ENCODE results near the gene EXOC3L4.
A peak's percentile ranks its signal among the peaks of the same experiment; 100 is the strongest.

Gene EXOC3L4

DNA sequence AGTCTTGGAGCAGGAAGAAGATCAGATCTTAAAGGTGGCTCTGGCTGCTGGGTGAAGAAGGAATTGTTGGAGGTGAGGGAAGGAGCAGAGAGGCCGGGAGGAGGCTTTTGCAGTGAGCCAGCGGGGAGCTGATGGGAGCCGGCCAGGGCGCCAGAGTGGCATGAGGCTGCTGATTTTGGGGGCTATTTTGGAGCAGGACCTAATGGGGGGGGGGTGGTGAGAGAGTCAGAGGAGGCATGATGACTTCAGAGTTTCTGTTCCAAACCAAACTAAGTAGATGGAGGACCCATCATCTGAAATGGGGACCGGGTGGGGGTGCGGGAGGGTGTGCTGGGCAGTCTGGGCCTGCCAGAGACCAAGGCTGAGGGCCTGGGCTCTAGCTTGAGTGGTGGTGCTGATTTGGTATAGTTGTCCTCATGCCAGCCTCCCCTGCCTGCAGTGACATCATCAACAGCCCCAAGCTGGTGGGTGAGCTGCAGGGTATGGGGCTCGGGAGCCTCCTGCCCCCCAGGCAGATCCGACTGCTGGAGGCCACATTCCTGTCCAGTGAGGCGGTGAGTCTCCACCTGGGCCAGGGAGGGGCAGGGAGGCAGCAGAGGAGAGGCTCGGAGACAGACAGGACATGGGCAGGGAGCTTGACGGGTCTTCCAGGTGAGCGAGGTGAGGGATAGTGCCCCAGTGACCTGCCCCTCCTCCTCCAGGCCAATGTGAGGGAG, 34.9 kb downstream of the EXOC3L4 start:
- TF ChIP-seq, protein P1, sequence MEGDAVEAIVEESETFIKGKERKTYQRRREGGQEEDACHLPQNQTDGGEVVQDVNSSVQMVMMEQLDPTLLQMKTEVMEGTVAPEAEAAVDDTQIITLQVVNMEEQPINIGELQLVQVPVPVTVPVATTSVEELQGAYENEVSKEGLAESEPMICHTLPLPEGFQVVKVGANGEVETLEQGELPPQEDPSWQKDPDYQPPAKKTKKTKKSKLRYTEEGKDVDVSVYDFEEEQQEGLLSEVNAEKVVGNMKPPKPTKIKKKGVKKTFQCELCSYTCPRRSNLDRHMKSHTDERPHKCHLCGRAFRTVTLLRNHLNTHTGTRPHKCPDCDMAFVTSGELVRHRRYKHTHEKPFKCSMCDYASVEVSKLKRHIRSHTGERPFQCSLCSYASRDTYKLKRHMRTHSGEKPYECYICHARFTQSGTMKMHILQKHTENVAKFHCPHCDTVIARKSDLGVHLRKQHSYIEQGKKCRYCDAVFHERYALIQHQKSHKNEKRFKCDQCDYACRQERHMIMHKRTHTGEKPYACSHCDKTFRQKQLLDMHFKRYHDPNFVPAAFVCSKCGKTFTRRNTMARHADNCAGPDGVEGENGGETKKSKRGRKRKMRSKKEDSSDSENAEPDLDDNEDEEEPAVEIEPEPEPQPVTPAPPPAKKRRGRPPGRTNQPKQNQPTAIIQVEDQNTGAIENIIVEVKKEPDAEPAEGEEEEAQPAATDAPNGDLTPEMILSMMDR (IDR thresholded peaks at IDR 0.05): no peak
- H3K9me3 ChIP-seq (ENCODE audit: control insufficient read depth, low read length): no peaks in the 10 kb centered on the region
- H3K79me2 ChIP-seq: no peaks in the 10 kb centered on the region
- H2AFZ ChIP-seq: no peak overlapping the region
- peaks cover 41% of the 10 kb centered on the region for H3K4me1 ChIP-seq
- no peaks in the 10 kb centered on the region for H3K27me3 ChIP-seq (ENCODE audit: control insufficient read depth, insufficient read depth, low read length)
- H3K4me3 ChIP-seq (ENCODE audit: low read depth, low read length): no peak overlapping the region
- no peak overlapping the region for H3K4me2 ChIP-seq (ENCODE audit: low read length)
- no peaks in the 10 kb centered on the region for H3K36me3 ChIP-seq (ENCODE audit: control insufficient read depth, insufficient read depth, low read length)
- no peak overlapping the region for H3K9ac ChIP-seq
- H3K27ac ChIP-seq: peak overlapping the region; percentile 73

DNA sequence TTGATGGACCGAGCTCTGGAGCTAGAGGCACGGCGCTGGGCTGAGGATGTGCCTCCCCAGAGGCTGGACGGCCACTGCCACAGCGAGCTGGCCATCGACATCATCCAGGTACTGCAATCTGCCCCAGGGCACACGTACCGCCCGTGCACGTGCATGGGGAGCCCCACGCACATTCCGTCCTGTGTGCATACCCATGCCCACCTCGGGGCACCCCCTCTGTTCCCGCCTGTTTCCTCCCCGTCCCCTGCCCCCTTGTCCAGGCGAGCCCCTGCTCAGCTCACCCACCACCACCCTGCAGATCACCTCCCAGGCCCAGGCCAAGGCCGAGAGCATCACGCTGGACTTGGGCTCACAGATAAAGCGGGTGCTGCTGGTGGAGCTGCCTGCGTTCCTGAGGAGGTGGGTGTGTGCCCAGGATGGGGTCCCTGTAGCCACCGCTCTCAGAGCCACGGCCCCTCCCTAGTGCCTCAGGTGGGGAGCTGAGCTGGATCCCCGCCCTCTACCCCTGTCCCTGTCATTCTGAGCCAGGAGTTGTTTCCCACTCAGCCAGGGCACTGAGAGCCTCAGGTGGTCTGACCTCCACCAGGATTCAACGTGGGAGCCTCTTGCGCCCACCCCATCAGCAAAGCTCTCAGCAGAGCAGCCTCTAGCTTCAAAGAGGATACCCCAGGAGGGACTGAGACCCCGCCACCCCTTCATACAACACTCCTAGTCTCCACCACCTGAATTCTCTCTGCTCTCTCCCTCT, 35.7 kb downstream of the EXOC3L4 start:
- peaks cover 41% of the 10 kb centered on the region for H3K4me1 ChIP-seq
- no peaks in the 10 kb centered on the region for H3K27me3 ChIP-seq (ENCODE audit: control insufficient read depth, insufficient read depth, low read length)
- H3K79me2 ChIP-seq: no peaks in the 10 kb centered on the region
- TF ChIP-seq, protein P1 (IDR thresholded peaks at IDR 0.05): no peak
- H3K27ac ChIP-seq: no peak overlapping the region
- H3K4me3 ChIP-seq (ENCODE audit: low read depth, low read length): no peak overlapping the region
- no peak overlapping the region for H3K9ac ChIP-seq
- no peak overlapping the region for H2AFZ ChIP-seq
- no peaks in the 10 kb centered on the region for H3K36me3 ChIP-seq (ENCODE audit: control insufficient read depth, insufficient read depth, low read length)
- H3K4me2 ChIP-seq (ENCODE audit: low read length): no peak overlapping the region
- H3K9me3 ChIP-seq (ENCODE audit: control insufficient read depth, low read length): no peaks in the 10 kb centered on the region

DNA sequence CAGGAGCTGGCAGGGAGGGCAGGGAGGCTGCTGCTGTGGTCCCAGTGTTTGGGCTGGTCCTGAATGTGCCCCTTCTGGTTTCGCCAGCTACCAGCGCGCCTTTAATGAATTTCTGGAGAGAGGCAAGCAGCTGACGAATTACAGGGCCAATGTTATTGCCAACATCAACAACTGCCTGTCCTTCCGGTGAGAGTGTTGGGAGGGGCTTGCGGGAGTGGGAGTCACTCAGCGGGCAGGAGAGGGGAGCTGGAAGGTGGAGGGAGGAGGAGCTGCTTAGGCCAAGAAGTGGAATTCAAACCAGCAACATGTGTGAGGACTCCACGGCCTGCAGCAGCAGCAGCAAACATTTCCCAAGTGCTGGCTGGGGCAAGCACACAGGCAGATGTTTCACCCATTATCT, 36.4 kb downstream of the EXOC3L4 start:
- Histone ChIP-seq H3K4me1 (peaks cover 39% of the 10 kb centered on the region), H3K9ac (no peak overlapping the region), H3K79me2 (no peaks in the 10 kb centered on the region), H3K9me3 (ENCODE audit: control insufficient read depth, low read length) (no peaks in the 10 kb centered on the region), H2AFZ (no peak overlapping the region), H3K4me2 (ENCODE audit: low read length) (no peak overlapping the region), H3K36me3 (ENCODE audit: control insufficient read depth, insufficient read depth, low read length) (no peaks in the 10 kb centered on the region), H3K27ac (no peak overlapping the region), H3K4me3 (ENCODE audit: low read depth, low read length) (no peak overlapping the region), H3K27me3 (ENCODE audit: control insufficient read depth, insufficient read depth, low read length) (no peaks in the 10 kb centered on the region)
- TF ChIP-seq, protein P1 (IDR thresholded peaks at IDR 0.05): no peak

DNA sequence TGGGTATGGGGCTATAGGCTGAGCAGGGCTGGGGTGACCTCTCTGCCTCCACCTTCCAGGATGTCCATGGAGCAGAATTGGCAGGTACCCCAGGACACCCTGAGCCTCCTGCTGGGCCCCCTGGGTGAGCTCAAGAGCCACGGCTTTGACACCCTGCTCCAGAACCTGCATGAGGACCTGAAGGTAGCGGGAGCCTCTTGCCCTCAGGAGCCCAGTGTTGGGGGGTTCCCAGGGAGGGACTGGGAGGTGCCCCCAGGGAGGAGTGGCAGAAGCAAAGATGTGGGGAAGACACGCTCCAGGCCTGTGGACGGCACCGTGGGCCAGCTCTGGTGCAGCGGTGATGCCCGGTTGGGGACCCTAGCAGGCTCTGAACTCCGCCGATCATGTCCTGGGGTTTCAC, 37.1 kb downstream of the EXOC3L4 start:
- no peaks in the 10 kb centered on the region for H3K9me3 ChIP-seq (ENCODE audit: control insufficient read depth, low read length)
- H3K4me2 ChIP-seq (ENCODE audit: low read length): no peak overlapping the region
- peaks cover 33% of the 10 kb centered on the region for H3K4me1 ChIP-seq
- no peak overlapping the region for H3K9ac ChIP-seq
- H3K27me3 ChIP-seq (ENCODE audit: control insufficient read depth, insufficient read depth, low read length): no peaks in the 10 kb centered on the region
- H3K36me3 ChIP-seq (ENCODE audit: control insufficient read depth, insufficient read depth, low read length): no peaks in the 10 kb centered on the region
- no peak overlapping the region for H2AFZ ChIP-seq
- no peak overlapping the region for H3K4me3 ChIP-seq (ENCODE audit: low read depth, low read length)
- H3K27ac ChIP-seq: no peak overlapping the region
- TF ChIP-seq, protein P1 (IDR thresholded peaks at IDR 0.05): no peak
- H3K79me2 ChIP-seq: no peaks in the 10 kb centered on the region
